ENCODE results near the gene DDX59. TPM values are rescaled to one million over a fixed set of nuclear protein-coding genes. Genes with fewer than 3 reads are reported as not detected.

DDX59 gene
- total and polyA plus RNA-seq, 10 of the 15 experiments (the other 5 are each of a cell fraction or from before 2014, with no cell fraction given), result 17.3 to 42.1 (median 23.6) TPM

GRCh38 chr1:200686620-200687019 is 16.9 kb upstream of the DDX59 start (continued):
- no peak for TF ChIP-seq TCF7 (IDR thresholded peaks at IDR 0.05; ENCODE audit: borderline replicate concordance)
- no peak for TF ChIP-seq MTA2 (IDR thresholded peaks at IDR 0.05; ENCODE audit: low read depth)
- no peak for TF ChIP-seq IRF3 (IDR thresholded peaks at IDR 0.05)
- no peak for TF ChIP-seq NKRF (conservative IDR thresholded peaks at IDR 0.05)

- no peak for ATAC-seq
- intact Hi-C loops (cut with micrococcal nuclease; ENCODE audit: unreplicated experiment), result no loop called here
- H3K4me2 ChIP-seq (ENCODE audit: control insufficient read depth, insufficient read depth), result no peak overlapping the region
Measured at GRCh38 chr1:200684015-200684414, 14.3 kb upstream of the DDX59 start.

More at GRCh38 chr1:200684015-200684414, 14.3 kb upstream of the DDX59 start:
- no peak overlapping the region for H3K9ac ChIP-seq (ENCODE audit: control insufficient read depth, insufficient read depth, low read length)
- DNase-seq (ENCODE audit: low read depth, low spot score) (no peak), FAIRE-seq (no peak)
- no TSS peak for BruUV-seq (replicated peaks)
- H2AFZ ChIP-seq (ENCODE audit: control insufficient read depth, low read depth, low read length), result no peak overlapping the region
- ChIA-PET POLR2A (no interaction called here), CTCF (no interaction called here), SMC1A (ENCODE audit: uncharacterized antibody, unreplicated experiment) (interaction anchor here (0.6 to 1.5 kb wide), 4 partner anchors 14 to 110 kb away, joined by 3 read pairs; no protein-coding TSS in a partner anchor), RAD21 (ENCODE audit: unreplicated experiment) (no interaction called here)
- H3K36me3 ChIP-seq (ENCODE audit: control insufficient read depth in 2 of 2, insufficient read depth in 2 of 2, low read length in 1 of 2), result no peaks in the 10 kb centered on the region
- 60% methylated on average over 4 of the region's 4 CpGs for WGBS (ENCODE audit: insufficient coverage, insufficient replicate concordance, low lambda C conversion rate, missing lambda C conversion rate)
- no peak overlapping the region for H3K27ac ChIP-seq (ENCODE audit: control insufficient read depth, insufficient read depth)
- H3K27me3 ChIP-seq (replicated peaks in 1 of 2; ENCODE audit: control insufficient read depth in 2 of 2, insufficient read depth in 2 of 2, low read length in 1 of 2), result no peaks in the 10 kb centered on the region
- H4K20me1 ChIP-seq (ENCODE audit: control insufficient read depth, insufficient read depth), result no peaks in the 10 kb centered on the region
- TF ChIP-seq HSF1 (IDR thresholded peaks at IDR 0.05; ENCODE audit: low read depth, low read length), result no peak
- TF ChIP-seq BRCA1 (IDR thresholded peaks at IDR 0.05; ENCODE audit: low read depth, low read length), result no peak
- TF ChIP-seq BCL3 (IDR thresholded peaks at IDR 0.05; ENCODE audit: borderline replicate concordance, insufficient read depth, low read depth, low read length, poor library complexity, severe bottlenecking), result no peak
- no peak for TF ChIP-seq NFXL1 (IDR thresholded peaks at IDR 0.05; ENCODE audit: borderline replicate concordance)
- no peak for TF ChIP-seq ZNF384 (IDR thresholded peaks at IDR 0.05; ENCODE audit: borderline replicate concordance, low read depth, low read length)
- TF ChIP-seq PAX8 (IDR thresholded peaks at IDR 0.05), result no peak
- no peak for TF ChIP-seq PML (IDR thresholded peaks at IDR 0.05; ENCODE audit: low read length)
- TF ChIP-seq MXI1 (IDR thresholded peaks at IDR 0.05; ENCODE audit: low read depth, low read length), result no peak
- H3K9me3 ChIP-seq (replicated peaks; ENCODE audit: control insufficient read depth, insufficient read depth, low read length), result no peaks in the 10 kb centered on the region
- in situ Hi-C loops (cut with MboI), result no loop called here
- H3K4me1 ChIP-seq (ENCODE audit: control insufficient read depth, insufficient read depth, low read length), result no peaks in the 10 kb centered on the region
- no peak overlapping the region for H3K4me3 ChIP-seq
- no peaks in the 10 kb centered on the region for H3K79me2 ChIP-seq (ENCODE audit: control insufficient read depth, insufficient read depth, low read length)

All from GM12878 (cell line).